Left lung (tissue), 10 donors: ENCODE measurements around the gene IFITM1. TPM values are rescaled to one million over a fixed set of nuclear protein-coding genes. Genes with fewer than 3 reads are reported as not detected.
"Not testable (repeated sequence)": the region's sequence is repeated elsewhere in the genome, so short reads cannot be mapped to it uniquely, and the experiment has no call there.

Experiments used
- ATAC-seq: fragments of 200-7000 bp; cut with Tn5 transposase; one replicate; pipeline ENCODE4 v1.9.1; 2020; ENCODE audit warnings: moderate library complexity
- DNase-seq, 4 donors: peaks; one replicate each; pipeline ENCODE4 v3.0.0-alpha.2; 2013 to 2020
- H3K27ac ChIP-seq, 2 donors: fragments of 200-600 bp; sonication (generic) in 1 of 2; one replicate each; pipeline versions ENCODE4 v1.5.0 to v1.8.0; 2020 to 2021
- H3K27me3 ChIP-seq, 2 donors: fragments of 200-600 bp; sonication (generic) in 1 of 2; one replicate each; pipeline versions ENCODE4 v1.5.0 to v1.8.0; 2020 to 2021
- H3K36me3 ChIP-seq, 2 donors: fragments of 200-600 bp; sonication (generic) in 1 of 2; one replicate each; pipeline versions ENCODE4 v1.5.0 to v1.8.0; 2020 to 2021
- H3K4me1 ChIP-seq, 2 donors: fragments of 200-600 bp; one replicate each; pipeline ENCODE4 v1.8.0; 2021
- H3K4me3 ChIP-seq, 2 donors: fragments of 200-600 bp; sonication (generic) in 1 of 2; one replicate each; pipeline versions ENCODE4 v1.5.0 to v1.8.0; 2020 to 2021; ENCODE audit warnings: mild to moderate bottlenecking in 1 of 2
- H3K9me3 ChIP-seq, 2 donors: fragments of 200-600 bp; sonication (generic) in 1 of 2; one replicate each; pipeline versions ENCODE4 v1.5.0 to v1.8.0; 2020 to 2021
- intact Hi-C, 2 donors: fragments of 100-400 bp; cut with DNase I; formaldehyde crosslinking; loops; one replicate each; pipeline versions ENCODE4 v1.11.2 to v1.14.2; 2022
- polyA plus RNA-seq, 6 donors: library from polyadenylated mRNA; unstranded; fragments of 120-200 nt; gene quantifications; one replicate each; pipeline ENCODE4 v1.2.1, GENCODE V29; 2013; ENCODE audit not compliant: insufficient read length in 6 of 6
- total RNA-seq, 2 donors: library from RNA; stranded (reverse); fragmentation: NEBNext Ultra II Directional; extraction: Animal tissue kit (Norgen Biotek cat#: 25700); gene quantifications; one replicate each; pipeline ENCODE4 v1.2.1, GENCODE V29; 2021
- TF ChIP-seq, protein P1 (sequence below), 2 donors: fragments of 200-600 bp; sonication (generic) in 1 of 2; IDR thresholded peaks; one replicate each; pipeline versions ENCODE4 v1.5.0 to v1.8.0; 2021; ENCODE audit warnings: antibody characterized with exemption in 2 of 2
- donor health status: DM: no; HTN: yes; CAD: no.
- donor health status: DM: no; HTN: no; CAD: no.

The IFITM1 gene
- total and polyA plus RNA-seq, 8 donors, result 6.3 to 149 (median 14.5) TPM

DNA sequence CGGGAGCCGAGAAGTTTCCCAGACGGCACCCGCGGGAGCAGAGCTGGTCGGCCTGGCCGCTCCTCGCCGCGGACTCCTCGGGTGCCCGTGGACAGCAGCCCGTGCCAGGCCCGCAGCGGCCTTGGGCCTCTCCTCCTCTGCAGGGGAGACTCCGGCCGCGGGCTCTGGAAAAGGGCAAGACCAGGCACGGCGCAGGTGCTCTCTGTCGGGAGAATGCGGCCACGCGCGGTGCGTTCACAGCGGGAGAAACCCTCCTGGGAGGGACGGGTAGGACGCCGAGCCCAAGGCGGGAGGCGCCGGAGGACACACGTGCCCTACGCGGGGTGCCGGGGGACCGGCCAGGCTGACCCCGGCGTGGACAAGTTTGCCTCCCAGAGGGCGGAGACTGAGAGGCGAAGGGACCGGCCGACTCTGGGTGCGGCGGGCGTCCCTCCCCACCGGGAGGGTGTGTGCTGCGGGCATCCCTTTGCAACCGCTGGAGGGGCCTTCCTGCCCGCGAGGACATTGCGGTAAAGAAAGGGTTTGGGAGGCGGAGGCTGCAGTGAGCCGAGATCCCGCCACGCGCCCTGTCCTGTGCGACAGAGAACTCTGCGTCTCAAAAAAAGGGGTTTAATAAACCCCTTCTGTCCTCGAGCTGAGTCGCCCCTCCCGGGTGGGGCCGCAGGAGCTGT lies 2.3 kb downstream of the IFITM1 start:
- peak in 2 of 4 donors; percentile 45 to 87 for DNase-seq

DNA sequence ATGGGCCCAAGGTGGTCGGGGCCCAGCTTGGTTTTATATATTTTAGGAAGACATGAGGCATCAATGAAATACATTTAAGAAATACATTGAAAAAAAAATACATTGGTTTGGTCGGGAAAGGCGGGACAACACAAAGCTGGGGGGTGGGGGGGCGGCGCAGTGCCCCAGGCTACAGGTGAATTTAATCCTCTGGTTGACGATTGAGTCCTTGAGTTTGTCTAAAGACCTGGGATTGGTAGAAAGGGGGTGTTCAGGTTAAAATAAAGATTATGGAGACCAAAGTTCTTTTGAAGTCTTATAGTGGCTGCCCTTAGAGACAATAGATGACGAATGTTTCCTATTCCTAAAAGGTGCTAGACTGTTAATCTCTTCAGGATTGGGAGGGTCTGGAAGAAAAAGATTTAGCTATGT lies 3.1 kb downstream of the IFITM1 start:
- intact Hi-C loops, result no loop called here
- H3K4me3 ChIP-seq, result peak overlapping the region in 1 of 2 donors; percentile 59
- no peaks in the 10 kb centered on the region for H3K9me3 ChIP-seq
- peaks cover 3 to 8% of the 10 kb centered on the region in 2 donors for H3K27me3 ChIP-seq
- peak overlapping the region; percentile 2 to 91 for H3K27ac ChIP-seq
- DNase-seq, result no peak
- peaks cover 0 to 13% of the 10 kb centered on the region in 2 donors for H3K36me3 ChIP-seq
- no peak for ATAC-seq
- H3K4me1 ChIP-seq, result peaks cover 16 to 56% of the 10 kb centered on the region in 2 donors
- TF ChIP-seq, protein P1, sequence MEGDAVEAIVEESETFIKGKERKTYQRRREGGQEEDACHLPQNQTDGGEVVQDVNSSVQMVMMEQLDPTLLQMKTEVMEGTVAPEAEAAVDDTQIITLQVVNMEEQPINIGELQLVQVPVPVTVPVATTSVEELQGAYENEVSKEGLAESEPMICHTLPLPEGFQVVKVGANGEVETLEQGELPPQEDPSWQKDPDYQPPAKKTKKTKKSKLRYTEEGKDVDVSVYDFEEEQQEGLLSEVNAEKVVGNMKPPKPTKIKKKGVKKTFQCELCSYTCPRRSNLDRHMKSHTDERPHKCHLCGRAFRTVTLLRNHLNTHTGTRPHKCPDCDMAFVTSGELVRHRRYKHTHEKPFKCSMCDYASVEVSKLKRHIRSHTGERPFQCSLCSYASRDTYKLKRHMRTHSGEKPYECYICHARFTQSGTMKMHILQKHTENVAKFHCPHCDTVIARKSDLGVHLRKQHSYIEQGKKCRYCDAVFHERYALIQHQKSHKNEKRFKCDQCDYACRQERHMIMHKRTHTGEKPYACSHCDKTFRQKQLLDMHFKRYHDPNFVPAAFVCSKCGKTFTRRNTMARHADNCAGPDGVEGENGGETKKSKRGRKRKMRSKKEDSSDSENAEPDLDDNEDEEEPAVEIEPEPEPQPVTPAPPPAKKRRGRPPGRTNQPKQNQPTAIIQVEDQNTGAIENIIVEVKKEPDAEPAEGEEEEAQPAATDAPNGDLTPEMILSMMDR (IDR thresholded peaks at IDR 0.05), result no peak

More for the DNA sequence above, 2.3 kb downstream of the IFITM1 start:
- TF ChIP-seq, protein P1 (IDR thresholded peaks at IDR 0.05), result no peak
- intact Hi-C loops, result no loop called here
- peaks cover 16 to 60% of the 10 kb centered on the region in 2 donors for H3K4me1 ChIP-seq
- H3K4me3 ChIP-seq, result peak overlapping the region; percentile 5 to 59
- H3K9me3 ChIP-seq, result no peaks in the 10 kb centered on the region
- ATAC-seq, result no peak
- H3K27ac ChIP-seq, result peak overlapping the region; percentile 47 to 91
- peaks cover 3 to 8% of the 10 kb centered on the region in 2 donors for H3K27me3 ChIP-seq
- H3K36me3 ChIP-seq, result peaks cover 0 to 13% of the 10 kb centered on the region in 2 donors

DNA sequence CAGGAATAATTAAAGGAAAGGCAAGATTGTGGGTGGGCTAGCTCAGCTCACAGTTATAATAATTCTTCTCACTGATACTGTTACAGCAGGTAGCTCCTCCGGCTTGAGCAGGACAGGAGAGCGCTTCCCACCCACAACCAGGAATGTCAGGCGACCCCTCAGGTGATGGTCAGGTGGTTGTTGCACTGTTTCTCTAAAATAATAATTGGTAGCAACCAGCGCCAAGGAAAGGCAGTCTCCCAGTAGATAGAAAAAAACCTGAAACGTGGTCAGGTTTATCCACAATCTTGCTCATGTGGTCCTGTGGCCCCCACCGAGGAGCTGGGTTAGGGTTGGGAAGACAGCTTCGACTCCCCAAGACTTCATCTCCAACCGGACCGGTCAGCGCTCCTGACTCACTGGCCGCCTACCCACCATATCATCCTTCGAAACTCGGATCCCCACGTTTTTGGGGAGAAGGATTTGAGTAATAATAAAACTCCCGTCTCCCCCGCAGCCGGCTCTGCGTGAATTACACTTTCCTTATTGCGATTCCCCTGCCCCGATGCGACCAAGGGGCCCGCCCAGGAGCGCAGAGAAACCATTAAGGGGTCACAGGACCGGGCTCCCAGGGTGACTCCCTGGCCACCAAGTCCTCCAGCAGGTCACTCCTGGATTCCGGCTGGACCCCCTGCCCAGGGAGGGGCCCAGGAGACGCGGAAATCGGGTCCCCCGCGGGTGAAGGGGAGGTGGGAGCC lies 4.0 kb downstream of the IFITM1 start:
- H3K36me3 ChIP-seq, result peaks cover 0 to 13% of the 10 kb centered on the region in 2 donors
- H3K27ac ChIP-seq, result peak overlapping the region; percentile 2 to 91
- DNase-seq, result peak in 2 of 4 donors; percentile 7 to 26
- H3K27me3 ChIP-seq, H3K9me3 ChIP-seq, intact Hi-C loops, ATAC-seq: not testable (repeated sequence)
- H3K4me3 ChIP-seq, result peak overlapping the region in 1 of 2 donors; percentile 59
- H3K4me1 ChIP-seq, result peaks cover 16 to 52% of the 10 kb centered on the region in 2 donors

DNA sequence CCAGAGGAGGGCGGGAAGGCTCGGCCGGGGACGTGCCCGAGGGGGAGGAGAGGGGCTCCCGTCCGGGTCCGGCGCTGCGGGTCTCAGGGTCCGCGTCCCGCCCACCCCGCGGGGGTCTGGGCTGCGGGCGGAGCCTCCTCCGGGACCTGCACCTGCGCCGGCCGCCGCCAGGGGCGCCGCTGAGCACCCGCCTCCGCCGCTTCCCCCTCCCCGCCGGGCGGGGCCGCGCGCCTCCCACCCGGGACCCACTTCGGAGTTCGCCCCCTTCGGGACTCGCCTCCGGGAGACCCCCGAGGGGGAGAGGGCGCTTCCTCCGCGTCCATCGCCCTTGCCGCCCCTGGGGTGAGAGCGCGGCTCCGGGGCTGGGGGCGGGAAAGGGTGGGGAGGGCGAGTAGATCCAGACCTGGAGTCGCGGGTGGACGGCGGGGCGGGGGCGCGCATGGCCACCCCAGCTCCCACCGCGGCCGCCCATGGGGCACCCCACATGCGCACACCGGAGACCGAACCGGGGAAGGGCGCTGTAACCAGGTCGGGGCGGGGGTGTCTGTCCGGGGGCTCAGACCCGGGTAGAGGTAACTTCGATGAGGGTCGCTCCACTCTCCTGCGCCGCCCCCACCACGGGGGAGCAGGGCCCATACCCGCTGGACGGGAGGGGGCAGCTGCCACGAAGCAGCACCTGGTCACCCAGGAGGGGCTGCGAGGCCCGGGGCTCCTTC lies 4.7 kb downstream of the IFITM1 start:
- peak overlapping the region; percentile 77 to 86 for H3K27ac ChIP-seq

DNA sequence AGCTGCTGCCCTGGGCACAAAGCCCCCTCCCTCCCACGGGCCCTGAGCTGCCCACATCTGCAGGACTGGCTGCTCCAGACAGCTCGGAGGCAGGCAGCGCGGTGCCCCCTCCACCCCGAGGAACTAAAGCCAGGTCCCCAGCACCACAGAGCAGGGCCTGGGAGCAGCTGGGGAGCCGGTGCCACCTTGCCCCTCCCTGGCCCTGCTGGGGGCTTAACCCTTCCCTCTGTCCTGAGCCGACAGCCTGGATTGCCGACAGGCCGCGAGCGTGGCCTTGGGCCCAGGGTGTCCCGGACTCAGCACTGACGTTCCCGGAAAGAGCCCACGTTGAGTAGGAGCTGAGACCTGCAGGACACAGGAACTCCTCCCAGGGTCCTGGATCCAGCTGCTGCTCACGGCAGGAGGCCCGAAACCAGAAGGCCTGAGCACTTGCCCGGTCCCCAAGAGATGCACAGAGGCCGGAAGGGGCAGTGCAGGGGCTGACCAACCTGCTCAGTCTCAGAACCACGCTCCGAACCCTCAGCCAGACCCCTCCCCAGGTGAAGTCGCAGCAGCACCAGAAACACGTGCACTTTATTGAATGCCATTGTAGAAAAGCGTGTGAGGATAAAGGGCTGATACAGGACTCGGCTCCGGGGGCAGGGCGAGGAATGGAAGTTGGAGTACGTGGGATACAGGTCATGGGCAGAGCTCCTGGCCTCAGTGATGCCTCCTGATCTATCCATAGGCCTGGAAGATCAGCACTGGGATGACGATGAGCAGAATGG lies 5.5 kb downstream of the IFITM1 start:
- intact Hi-C loops, H3K9me3 ChIP-seq, H3K27me3 ChIP-seq: not testable (repeated sequence)
- H3K4me3 ChIP-seq, result peak overlapping the region; percentile 59 to 83
- ATAC-seq (peak; percentile 38), DNase-seq (peak in 2 of 4 donors; percentile 35 to 82)
- peaks cover 0 to 13% of the 10 kb centered on the region in 2 donors for H3K36me3 ChIP-seq
- H3K4me1 ChIP-seq, result peaks cover 14 to 50% of the 10 kb centered on the region in 2 donors
- peak overlapping the region; percentile 77 to 86 for H3K27ac ChIP-seq

More for the DNA sequence above, 4.7 kb downstream of the IFITM1 start:
- ATAC-seq (peak; percentile 77), DNase-seq (peak in 1 of 4 donors; percentile 72)
- intact Hi-C loops, H3K9me3 ChIP-seq, H3K27me3 ChIP-seq: not testable (repeated sequence)
- peaks cover 0 to 13% of the 10 kb centered on the region in 2 donors for H3K36me3 ChIP-seq
- H3K4me3 ChIP-seq, result peak overlapping the region; percentile 59 to 83
- peaks cover 10 to 50% of the 10 kb centered on the region in 2 donors for H3K4me1 ChIP-seq

DNA sequence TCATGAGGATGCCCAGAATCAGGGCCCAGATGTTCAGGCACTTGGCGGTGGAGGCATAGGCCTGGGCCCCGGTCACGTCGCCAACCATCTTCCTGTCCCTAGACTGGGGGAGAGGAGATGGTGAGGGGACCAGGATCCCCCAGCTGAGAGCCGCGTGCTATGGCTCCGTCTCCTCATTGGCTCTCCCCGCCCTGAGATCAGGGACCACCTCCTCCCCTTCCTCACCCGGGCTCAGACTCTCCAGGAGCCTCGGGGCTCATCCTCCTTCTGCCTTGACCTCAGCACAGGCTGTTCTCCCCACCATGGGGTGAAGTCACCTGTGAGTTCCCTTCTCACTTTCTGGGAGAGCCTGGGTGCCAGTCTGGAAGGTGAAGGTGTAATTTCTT lies 6.0 kb downstream of the IFITM1 start:
- ATAC-seq (peak; percentile 3), DNase-seq (peak in 2 of 4 donors; percentile 32 to 41)
- peak overlapping the region; percentile 59 to 83 for H3K4me3 ChIP-seq
- H3K9me3 ChIP-seq, intact Hi-C loops, H3K27me3 ChIP-seq: not testable (repeated sequence)
- H3K4me1 ChIP-seq, result peaks cover 17 to 53% of the 10 kb centered on the region in 2 donors
- H3K36me3 ChIP-seq, result peaks cover 0 to 13% of the 10 kb centered on the region in 2 donors
- peak overlapping the region; percentile 86 to 95 for H3K27ac ChIP-seq
